ACHN (cell line): ENCODE results near the gene EPHA5.

Source experiments
- DNase-seq: peaks from one replicate; pipeline ENCODE4 v3.0.0-alpha.2; 2015
- in situ Hi-C: cut with HindIII; loops from 2 replicates; pipeline ENCODE4 v1.10.0; 2017; ENCODE audit warnings: low sequenced_read_pairs, low pct_ligation_motif_present, low pct_unique_long_range_greater_than_20kb

EPHA5 gene

DNA sequence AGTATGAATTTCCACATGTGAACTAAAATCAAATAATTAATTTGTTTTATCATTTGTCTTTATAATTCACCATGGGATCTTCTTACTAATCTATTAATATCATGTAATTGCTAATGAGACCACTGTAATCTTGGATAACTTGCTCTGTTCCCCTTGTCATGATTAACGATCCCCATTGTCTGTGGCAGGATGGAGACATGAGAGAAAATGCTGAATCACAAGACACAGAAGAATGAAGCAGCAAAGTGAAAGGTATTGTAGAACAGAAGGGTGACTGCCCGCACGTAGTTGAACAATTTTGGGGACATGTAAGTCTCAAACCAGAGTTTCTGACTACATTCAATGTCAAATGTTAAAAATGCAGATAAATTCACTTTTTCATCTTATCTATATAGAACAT lies 135.2 kb downstream of the EPHA5 start:
- in situ Hi-C loops: no loop called here
- no peak for DNase-seq

DNA sequence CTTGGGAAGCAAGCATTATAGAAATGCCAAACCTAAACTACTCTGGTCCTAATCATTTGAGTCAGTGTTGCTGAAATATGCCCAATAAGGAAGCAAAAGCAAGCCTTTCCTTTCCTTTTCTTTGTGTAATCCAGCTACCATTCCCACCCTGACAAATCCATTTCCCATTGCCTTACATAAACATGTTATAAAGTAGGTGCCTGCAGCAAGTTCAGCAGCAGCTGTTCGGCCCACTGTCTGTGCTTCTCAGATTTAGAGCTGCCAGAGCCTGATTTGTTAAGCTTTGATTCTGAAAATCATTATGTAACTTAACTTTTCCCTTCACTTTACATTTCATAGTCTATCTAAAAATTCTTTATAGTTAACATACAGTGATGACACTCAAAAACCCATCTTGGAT lies 148.6 kb downstream of the EPHA5 start:
- DNase-seq: no peak
- in situ Hi-C loops: no loop called here

DNA sequence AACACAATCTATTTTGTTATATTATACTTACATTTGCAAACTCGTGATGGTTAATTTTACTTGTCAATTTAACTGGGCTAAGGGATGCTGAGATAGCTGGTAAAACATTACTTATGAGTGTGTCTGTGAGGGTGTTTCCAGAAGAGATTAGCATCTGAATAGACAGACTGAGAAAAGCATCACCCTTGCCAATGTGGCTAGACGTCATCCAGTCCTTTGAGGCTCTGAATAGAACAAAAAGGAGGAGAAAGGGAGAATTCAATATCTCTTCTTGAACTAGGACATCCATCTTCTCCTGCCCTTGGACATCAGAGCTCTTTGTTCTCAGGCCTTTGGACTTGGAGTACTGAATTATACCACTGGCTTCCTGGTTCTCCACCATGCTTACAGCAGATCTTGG lies 154.6 kb downstream of the EPHA5 start:
- in situ Hi-C loops: no loop called here
- DNase-seq: no peak

DNA sequence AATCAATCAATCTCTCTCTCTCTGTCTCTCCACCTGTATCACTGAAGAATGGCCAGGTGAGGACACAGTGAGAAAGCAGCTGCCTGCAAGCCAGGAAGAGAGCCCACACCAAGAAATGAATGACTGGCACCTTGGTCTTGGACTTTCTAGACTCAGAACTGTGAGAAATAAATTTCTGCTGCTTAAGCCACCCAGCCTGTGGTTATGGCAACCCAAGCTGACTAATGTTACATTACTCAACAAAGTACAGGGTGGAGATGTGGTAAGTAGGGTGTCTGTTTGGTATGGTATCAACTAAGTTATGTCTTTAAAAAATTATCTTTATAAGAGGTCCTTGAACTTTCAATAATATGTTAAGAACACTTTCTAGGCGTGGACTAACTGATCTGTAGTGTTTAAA lies 159.3 kb downstream of the EPHA5 start:
- in situ Hi-C loops: no loop called here
- no peak for DNase-seq

DNA sequence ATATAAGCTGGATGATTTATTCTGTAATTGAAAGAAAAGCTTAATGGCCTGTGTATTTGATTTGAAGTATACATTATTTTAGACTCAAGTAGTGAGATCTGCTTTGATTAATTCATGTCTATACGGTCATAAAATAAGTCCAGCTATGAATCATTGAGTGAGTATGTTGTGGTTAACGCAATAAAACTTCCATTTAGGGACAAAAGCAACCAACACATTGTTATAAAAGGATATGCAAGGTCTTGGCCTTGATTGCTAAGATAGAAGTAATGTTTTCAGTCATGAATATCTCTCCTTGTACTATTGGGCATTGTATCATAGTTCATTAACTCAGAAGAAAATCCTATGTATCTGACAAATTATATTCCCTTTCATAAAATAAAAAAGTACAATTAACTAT lies 162.1 kb downstream of the EPHA5 start:
- in situ Hi-C loops: no loop called here
- DNase-seq: peak; percentile 32

DNA sequence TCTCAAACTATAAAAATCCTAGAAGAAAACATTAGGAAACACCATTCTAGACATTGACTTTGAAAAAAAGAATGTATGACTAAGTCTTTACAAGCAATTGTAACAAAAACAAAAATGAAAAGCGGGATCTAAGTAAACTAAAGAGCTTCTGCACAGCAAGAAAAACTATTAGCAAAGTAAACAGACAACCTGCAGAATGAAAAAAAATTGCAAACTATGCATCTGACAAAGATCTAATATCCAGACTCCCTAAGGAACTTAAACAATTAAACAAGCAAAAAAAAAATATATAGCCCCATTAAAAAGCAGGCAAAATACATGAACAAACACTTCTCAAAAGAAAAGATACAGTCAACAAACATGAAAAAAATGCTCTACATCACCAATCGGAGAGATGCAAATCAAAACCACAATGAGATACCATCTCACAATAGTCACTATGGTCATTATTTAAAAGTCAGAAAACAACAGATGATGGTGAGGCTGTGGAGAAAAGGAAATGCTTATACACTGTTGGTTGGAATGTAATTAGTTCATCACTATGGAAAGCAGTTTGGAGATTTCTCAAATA lies 168.1 kb downstream of the EPHA5 start:
- DNase-seq: no peak
- in situ Hi-C loops: no loop called here

DNA sequence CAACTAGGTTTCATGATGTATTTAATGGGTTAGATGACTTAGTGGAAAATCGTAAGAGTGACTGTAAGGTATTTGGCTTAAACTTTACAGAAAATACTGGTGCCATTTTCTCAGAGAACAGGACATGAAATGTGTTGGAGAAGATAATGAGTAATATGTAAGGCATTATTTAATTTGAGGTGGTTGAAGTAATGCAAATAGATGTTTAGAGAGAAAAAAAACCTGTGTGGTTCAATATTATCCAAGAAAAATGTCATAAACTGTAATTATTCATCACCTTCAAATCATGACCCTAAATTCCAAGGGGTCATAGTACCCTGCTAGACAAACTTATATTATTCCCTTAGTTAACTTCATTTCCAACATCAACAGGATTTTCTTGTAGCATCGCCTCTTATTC lies 171.7 kb downstream of the EPHA5 start:
- in situ Hi-C loops: no loop called here
- DNase-seq: no peak

DNA sequence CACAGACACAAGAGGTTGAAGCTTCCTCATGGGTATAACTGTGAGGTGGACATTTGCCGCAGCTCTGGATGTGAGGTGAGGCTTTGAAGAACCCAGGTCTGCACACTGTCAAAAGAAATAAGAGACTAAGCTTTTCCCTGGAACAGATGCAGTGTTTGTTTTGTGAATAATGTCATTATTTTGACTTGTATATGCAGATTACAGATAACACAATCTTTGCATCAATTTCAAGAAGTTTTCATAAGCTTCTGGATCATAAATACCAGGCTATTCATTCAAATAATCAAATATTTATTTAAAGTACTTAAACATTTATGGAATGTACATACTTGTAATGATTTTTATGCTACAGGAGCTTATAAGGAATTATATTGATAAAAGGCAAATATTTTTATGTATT lies 174.8 kb downstream of the EPHA5 start:
- DNase-seq: no peak
- in situ Hi-C loops: no loop called here

DNA sequence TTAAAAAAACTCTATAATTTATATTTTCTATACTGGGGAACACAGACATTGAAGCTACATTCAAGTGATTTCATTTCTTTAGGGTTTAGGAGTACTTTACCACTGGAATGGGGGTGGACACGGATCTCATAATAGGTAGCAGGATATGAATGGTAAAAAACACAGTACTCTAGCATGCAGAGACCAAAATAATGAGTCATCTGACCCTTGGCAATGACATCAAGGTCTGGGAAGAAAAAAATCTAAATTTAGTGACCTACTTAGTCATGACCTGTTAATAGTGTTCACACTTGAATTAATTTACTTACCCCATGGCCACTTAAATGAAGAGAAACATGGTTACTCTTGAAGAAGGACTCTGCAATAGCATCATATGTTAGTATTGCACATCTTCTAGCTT lies 187.9 kb downstream of the EPHA5 start:
- no peak for DNase-seq
- in situ Hi-C loops: no loop called here

DNA sequence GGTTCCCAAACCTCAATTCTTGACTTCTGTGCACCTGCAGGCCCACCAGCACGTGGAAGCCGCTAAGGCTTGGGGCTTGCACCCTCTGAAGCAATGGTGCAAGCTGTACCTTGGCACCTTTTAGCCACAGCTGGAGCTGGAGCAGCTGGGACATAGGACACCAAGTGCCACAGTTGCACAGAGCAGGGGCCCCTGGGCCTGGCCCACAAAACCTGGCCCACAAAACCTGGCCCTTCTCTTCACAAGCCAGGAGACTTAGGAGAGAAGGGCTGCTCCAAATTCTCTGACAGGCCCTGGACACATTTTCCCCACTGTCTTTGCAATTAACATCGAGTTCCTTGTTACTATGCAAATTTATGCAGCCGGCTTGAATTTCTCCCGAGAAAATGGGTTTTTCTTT lies 197.8 kb downstream of the EPHA5 start:
- in situ Hi-C loops: no loop called here
- no peak for DNase-seq

DNA sequence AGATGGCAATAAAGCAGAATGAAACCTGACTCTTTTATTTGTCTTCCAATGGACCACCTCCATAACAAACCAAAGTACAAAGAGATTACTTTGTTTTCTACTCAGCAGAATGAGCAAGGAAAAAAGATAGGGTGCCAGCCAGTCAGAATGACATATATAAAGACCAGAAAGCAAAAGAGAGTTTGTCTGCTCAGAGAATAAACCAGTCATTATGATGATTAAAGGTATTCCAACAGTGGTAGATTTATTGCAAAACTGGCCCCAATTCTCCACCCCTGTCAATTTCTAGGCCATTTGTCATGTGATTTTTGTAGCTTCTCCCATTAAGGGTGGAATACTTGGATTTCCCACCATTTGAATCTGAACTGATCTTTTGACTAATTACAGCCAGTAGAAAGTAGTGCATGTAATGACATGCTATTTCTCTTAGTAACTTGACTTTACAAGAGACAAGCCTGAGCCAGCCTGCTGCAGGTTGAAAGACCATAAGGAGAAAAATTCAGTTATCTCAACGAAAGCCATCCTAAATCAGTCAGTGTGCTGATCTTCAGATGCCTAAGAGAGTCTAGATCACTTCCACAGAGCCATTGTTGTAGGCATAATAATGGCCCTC lies 203.1 kb downstream of the EPHA5 start:
- no peak for DNase-seq
- in situ Hi-C loops: no loop called here

DNA sequence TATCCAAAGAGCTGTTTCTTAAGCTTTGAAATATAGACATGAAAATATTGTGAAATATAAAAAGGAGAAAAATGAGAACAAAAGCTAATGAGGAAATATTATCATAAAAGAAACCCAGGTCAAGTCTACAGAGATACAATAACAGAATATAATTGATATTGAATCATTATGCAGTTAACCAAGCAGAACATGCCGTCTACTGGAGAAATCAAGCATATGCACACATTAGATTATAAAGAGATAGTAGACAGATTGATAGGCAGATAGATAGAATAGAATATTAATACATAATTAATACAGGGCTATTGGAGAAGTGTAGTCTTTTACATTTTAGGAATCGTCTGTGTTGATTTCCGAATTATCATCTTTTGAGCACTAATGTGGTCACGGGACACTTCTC lies 208.5 kb downstream of the EPHA5 start:
- in situ Hi-C loops: no loop called here
- no peak for DNase-seq

DNA sequence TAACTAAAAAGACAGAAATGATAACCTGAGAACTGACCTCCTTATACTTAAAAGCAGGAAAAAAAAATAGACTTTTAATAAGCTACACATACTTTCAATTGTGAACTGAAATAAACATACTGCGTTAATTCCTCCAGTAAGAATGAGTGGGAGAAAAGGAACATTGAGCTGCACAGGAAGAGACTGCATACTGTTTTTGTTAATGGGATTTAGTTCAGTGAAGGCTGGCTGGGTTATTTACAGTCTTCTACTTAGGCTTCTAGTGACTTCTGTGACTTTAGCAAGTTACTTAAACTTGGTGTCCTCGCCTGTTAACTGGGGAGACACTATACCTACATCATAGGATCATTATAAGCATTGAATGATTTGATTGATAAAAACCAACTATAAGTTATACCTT lies 213.3 kb downstream of the EPHA5 start:
- in situ Hi-C loops: no loop called here
- DNase-seq: no peak

DNA sequence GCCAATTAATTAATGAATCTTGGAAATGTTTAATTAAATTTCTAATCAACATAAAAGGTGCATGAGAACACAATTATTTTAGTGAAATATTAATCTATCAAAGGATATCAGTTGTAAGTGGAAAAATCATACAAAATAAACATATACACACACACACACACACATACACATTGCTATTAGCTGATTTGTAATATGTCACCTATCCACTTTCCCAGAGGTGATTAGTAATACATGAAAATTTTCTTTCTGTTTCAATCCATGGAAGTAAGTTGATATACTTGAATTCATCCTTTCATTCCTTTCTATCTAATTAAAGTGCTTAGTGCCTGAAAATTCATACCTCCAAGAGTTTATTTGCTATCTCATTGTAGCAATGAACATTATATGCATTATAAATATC lies 213.7 kb downstream of the EPHA5 start:
- DNase-seq: no peak
- in situ Hi-C loops: no loop called here

DNA sequence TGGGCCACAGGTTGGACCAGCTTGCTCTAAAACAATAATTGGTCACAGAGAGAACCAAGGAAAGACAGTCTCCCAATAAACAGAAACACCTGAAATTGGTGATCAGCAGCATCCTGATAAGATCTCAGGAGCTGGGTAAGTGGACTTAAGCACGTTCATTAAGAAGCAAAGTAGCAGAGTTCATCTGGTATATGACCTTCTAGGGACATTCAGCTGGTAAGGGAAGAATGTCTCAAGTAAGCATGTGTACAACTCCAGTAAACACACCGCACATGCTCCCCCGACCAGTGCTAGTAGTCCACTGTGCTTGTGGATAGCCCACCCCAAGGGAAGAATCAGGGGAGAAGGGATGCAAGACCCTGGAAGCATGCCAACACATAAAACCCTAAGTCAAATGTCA lies 216.9 kb downstream of the EPHA5 start:
- in situ Hi-C loops: no loop called here
- no peak for DNase-seq

DNA sequence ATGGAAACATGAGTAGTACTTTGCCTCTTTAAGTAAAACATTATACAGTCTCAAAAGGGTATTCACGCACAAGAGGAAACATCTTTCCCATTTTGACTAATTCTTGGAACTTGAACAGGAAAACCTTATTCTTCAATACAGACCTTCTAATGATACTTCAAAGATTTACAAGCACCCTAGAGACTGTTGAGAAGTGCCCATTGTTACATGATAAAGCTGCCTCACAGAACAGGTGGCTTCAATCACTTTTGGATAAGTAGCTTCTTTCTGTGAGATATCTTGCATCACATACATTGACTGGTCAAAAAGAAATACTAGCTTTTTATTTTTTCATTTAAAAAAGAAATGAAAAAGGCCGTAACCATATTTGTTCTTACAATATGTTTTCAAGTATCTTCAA lies 219.4 kb downstream of the EPHA5 start:
- no peak for DNase-seq
- in situ Hi-C loops: no loop called here

DNA sequence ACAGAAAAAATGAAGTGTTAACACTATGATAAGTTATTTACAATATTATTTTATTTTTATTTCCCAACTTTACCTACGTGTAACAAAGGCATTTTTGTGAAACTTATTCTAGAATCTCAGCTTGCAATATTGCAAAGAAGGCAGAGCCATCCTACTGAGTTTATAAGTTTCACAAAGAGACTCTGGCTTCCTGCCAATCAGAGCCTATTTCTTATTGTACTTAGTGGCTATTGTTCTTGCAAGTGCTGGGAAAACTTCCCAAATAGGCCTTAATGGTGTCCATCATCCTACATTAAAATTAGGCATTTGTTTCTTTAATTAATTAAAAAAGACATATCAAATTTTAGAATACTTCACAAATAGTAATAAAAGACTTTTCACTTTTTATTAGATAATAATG lies 233.2 kb downstream of the EPHA5 start:
- in situ Hi-C loops: no loop called here
- no peak for DNase-seq

DNA sequence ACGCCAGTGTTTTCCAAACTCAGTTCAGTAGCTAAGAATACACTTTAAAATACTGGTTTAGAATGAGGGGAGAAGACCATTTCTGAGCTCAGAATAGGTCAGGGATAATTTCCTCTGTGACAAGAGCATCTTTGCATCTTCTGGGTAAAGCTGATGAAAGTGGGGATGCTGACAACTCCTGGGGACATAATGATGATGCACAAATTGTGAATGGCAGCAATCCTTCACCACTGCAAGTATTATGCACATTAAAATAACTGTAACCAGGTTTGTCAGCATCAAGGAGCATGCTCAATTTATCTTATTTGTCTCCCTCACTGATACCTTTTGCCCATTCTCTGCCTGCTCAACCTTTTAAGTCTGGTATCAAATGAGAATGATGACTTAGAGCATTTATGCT lies 248.2 kb downstream of the EPHA5 start:
- DNase-seq: no peak
- in situ Hi-C loops: no loop called here

DNA sequence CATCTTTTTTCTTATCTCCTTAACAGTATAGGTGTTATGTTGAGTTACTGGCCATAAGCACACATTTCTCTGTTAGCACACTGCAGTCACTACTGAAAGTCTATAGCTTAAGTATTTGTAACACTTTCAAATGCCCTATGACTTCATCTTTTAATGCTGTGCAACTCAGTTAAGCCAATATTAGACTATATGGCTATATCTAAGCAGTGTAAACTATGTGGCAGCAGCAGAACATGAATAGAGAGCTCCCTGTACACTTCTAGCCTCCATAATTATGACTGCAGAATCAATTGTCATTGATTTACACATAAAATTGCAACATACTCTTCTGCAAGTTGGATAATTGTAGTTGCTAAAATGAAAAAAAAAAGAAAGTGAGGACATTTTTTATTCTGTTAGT lies 250.3 kb downstream of the EPHA5 start:
- in situ Hi-C loops: no loop called here
- DNase-seq: no peak

DNA sequence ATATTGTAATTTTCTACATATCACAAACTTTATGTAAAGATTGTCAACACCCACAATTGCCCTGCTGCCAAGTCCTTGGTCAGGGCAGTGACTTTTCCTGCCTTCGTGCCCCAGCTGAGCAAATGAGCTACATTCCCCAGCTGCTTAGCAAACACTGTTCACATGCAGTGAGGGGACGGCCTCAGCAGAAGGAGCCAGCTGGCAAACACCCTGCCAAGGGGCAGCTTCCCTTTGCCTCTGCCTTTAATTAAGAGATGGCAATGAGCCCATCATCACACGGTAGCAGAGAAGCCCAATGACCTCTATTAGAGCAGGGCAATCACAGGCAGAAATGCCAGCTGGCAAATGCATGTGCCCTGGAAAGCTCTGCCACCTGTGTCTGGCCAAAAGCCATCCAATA lies 253.4 kb downstream of the EPHA5 start:
- no peak for DNase-seq
- in situ Hi-C loops: no loop called here

DNA sequence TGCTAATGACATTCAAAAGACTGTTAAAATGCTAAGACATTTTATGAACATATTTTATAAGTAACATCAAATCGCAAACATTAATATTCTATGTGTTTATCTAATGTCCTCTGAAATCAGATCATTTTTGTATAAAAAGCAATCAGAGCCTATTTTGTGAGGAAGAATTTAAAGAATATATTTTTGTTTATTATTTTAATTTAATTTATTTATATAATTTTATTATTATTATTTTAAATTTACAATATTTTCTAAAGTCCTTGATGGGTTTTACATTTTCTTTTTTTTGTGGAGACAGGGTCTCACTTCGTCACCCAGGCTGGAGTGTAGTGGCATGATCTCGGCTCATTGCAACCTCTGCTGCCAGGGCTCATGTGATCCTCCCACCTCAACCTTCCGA lies 262.8 kb downstream of the EPHA5 start:
- in situ Hi-C loops: no loop called here
- DNase-seq: no peak
